H1 (cell line): Measurements from ENCODE around the gene C2CD3. TPM values are rescaled to one million over a fixed set of nuclear protein-coding genes. Genes with fewer than 3 reads are reported as not detected.

ENCODE experiments used
- CTCF ChIA-PET: fragments of 300-600 bp; sonication (Branson Sonifier 250); formaldehyde crosslinking; loops from one replicate; lab custom pipeline; 2021; ENCODE audit not compliant: partially characterized antibody; lab: Charles Lee
- POLR2A ChIA-PET: fragments of 300-600 bp; sonication (Branson Sonifier 250); formaldehyde crosslinking; loops from one replicate; lab custom pipeline; 2021; ENCODE audit warnings: inconsistent platforms; ENCODE audit not compliant: partially characterized antibody; lab: Charles Lee
- DNase-seq, 2 experiments: peaks; one replicate each; pipeline versions ENCODE4 v3.0.0 to v3.0.0-alpha.2; 2010 to 2022; ENCODE audit warnings: low spot score in 2 of 2, low read depth in 1 of 2, mixed read lengths in 1 of 2
- FAIRE-seq: peaks from 2 replicates; lab custom pipeline; 2011; peaks lifted over from hg19 to GRCh38; lab: Jason Lieb, UNC
- H2AFZ ChIP-seq: 2 replicates; pipeline ENCODE4 v1.8.1; 2012; ENCODE audit warnings: low read length, inconsistent platforms
- H2AK5ac ChIP-seq: 2 replicates; pipeline ENCODE4 v1.6.1; 2013; ENCODE audit warnings: low read depth, low read length
- H2BK120ac ChIP-seq: replicated peaks from 2 replicates; pipeline ENCODE3; 2013; ENCODE audit warnings: low read depth, low read length, inconsistent platforms
- H2BK12ac ChIP-seq: 2 replicates; pipeline ENCODE4 v1.6.1; 2013; ENCODE audit warnings: low read depth, low read length
- H2BK15ac ChIP-seq: 2 replicates; pipeline ENCODE4 v1.6.1; 2013; ENCODE audit warnings: low read length
- H2BK20ac ChIP-seq: 2 replicates; pipeline ENCODE4 v1.6.1; 2013; ENCODE audit warnings: low read length
- H2BK5ac ChIP-seq: 2 replicates; pipeline ENCODE4 v1.6.1; 2013; ENCODE audit warnings: low read depth, low read length
- H3K14ac ChIP-seq: 2 replicates; pipeline ENCODE4 v1.6.1; 2013; ENCODE audit warnings: inconsistent platforms; ENCODE audit not compliant: insufficient read length
- H3K18ac ChIP-seq: 2 replicates; pipeline ENCODE4 v1.6.1; 2013; ENCODE audit warnings: low read length; ENCODE audit errors: extremely low read depth
- H3K23ac ChIP-seq: 2 replicates; pipeline ENCODE4 v1.6.1; 2013; ENCODE audit warnings: inconsistent platforms; ENCODE audit not compliant: insufficient read length
- H3K23me2 ChIP-seq: 2 replicates; pipeline ENCODE4 v1.6.1; 2013; ENCODE audit warnings: low read depth, low read length
- H3K27ac ChIP-seq: 2 replicates; pipeline ENCODE4 v1.6.1; 2011; ENCODE audit warnings: low read depth, low read length, inconsistent platforms
- H3K27me3 ChIP-seq, 4 experiments: replicated peaks in 1 of 4; 1 replicate in 1 of 4; 2 replicates in 3 of 4; pipeline versions ENCODE4 v1.6.1 to v1.8.1; 2011 to 2013; ENCODE audit warnings: low read length in 3 of 4, mild to moderate bottlenecking in 3 of 4, inconsistent platforms in 2 of 4, mixed read lengths in 2 of 4, moderate library complexity in 1 of 4; ENCODE audit not compliant: control insufficient read depth in 3 of 4, insufficient read depth in 3 of 4; ENCODE audit errors: extremely low read depth in 1 of 4
- H3K36me3 ChIP-seq, 4 experiments: 2 replicates each; pipeline versions ENCODE4 v1.6.1 to v1.8.1; 2011 to 2013; ENCODE audit warnings: mild to moderate bottlenecking in 4 of 4, low read length in 3 of 4, moderate library complexity in 2 of 4, control low read depth in 1 of 4, inconsistent platforms in 1 of 4; ENCODE audit not compliant: insufficient read depth in 4 of 4, control insufficient read depth in 2 of 4
- H3K4ac ChIP-seq: replicated peaks from 2 replicates; pipeline ENCODE3; 2013; ENCODE audit warnings: low read length, low read depth, mixed read lengths, inconsistent platforms; ENCODE audit not compliant: insufficient read length
- H3K4me1 ChIP-seq, 4 experiments: replicated peaks in 1 of 4; 1 replicate in 1 of 4; 2 replicates in 3 of 4; pipeline versions ENCODE4 v1.6.1 to v1.8.1; 2011 to 2013; ENCODE audit warnings: low read length in 3 of 4, inconsistent platforms in 2 of 4, mixed read lengths in 1 of 4; ENCODE audit not compliant: insufficient read depth in 4 of 4, control insufficient read depth in 3 of 4
- H3K4me2 ChIP-seq, 2 experiments: 2 replicates each; pipeline versions ENCODE4 v1.6.1 to v1.8.1; 2011 to 2013; ENCODE audit warnings: low read depth in 2 of 2, low read length in 2 of 2, control low read depth in 1 of 2, inconsistent platforms in 1 of 2, mild to moderate bottlenecking in 1 of 2; ENCODE audit not compliant: insufficient read depth in 1 of 2
- H3K4me3 ChIP-seq, 4 experiments: fragments of 200-600, 300-600 bp in 1 of 4; sonication (generic), shearing (Covaris generic), sonication (Bioruptor Twin) in 1 of 4; 2 replicates each; pipeline versions ENCODE4 v1.5.1 to v1.8.1; 2011 to 2016; ENCODE audit warnings: low read length in 4 of 4, low read depth in 3 of 4, control low read depth in 2 of 4, inconsistent platforms in 2 of 4, mild to moderate bottlenecking in 2 of 4, mixed read lengths in 1 of 4, moderate library complexity in 1 of 4; ENCODE audit not compliant: insufficient read depth in 2 of 4; ENCODE audit errors: extremely low read depth in 1 of 4
- H3K56ac ChIP-seq: replicated peaks from 2 replicates; pipeline ENCODE3; 2013; ENCODE audit warnings: low read depth, mild to moderate bottlenecking, mixed read lengths, low read length, inconsistent platforms; ENCODE audit not compliant: insufficient read length
- H3K79me1 ChIP-seq: 2 replicates; pipeline ENCODE4 v1.6.1; 2013; ENCODE audit warnings: low read depth, low read length, control low read depth
- H3K79me2 ChIP-seq, 2 experiments: 2 replicates each; pipeline versions ENCODE4 v1.6.1 to v1.8.1; 2012 to 2013; ENCODE audit warnings: low read length in 2 of 2, mild to moderate bottlenecking in 2 of 2, inconsistent platforms in 1 of 2; ENCODE audit not compliant: insufficient read depth in 2 of 2, control insufficient read depth in 1 of 2
- H3K9ac ChIP-seq, 4 experiments: replicated peaks in 1 of 4; 1 replicate in 1 of 4; 2 replicates in 3 of 4; pipeline versions ENCODE4 v1.6.1 to v1.8.1; 2011 to 2013; ENCODE audit warnings: low read depth in 3 of 4, low read length in 3 of 4, control low read depth in 2 of 4, mild to moderate bottlenecking in 2 of 4, moderate library complexity in 2 of 4, inconsistent platforms in 1 of 4; ENCODE audit errors: extremely low read depth in 1 of 4
- H3K9me3 ChIP-seq, 2 experiments: 2 replicates each; pipeline versions ENCODE4 v1.6.1 to v1.8.1; 2012 to 2013; ENCODE audit warnings: mild to moderate bottlenecking in 2 of 2, moderate library complexity in 2 of 2, control low read depth in 1 of 2, inconsistent platforms in 1 of 2, low read depth in 1 of 2, low read length in 1 of 2, mixed read lengths in 1 of 2; ENCODE audit not compliant: insufficient read depth in 2 of 2
- H4K20me1 ChIP-seq, 2 experiments: replicated peaks in 1 of 2; 2 replicates each; pipeline versions ENCODE3 to v1.8.1; 2011 to 2013; ENCODE audit warnings: inconsistent platforms in 2 of 2, low read length in 2 of 2, mild to moderate bottlenecking in 1 of 2; ENCODE audit not compliant: insufficient read depth in 2 of 2, control insufficient read depth in 1 of 2
- H4K5ac ChIP-seq: 2 replicates; pipeline ENCODE4 v1.6.1; 2013; ENCODE audit warnings: low read length, low read depth, mixed read lengths, inconsistent platforms; ENCODE audit not compliant: insufficient read length
- H4K8ac ChIP-seq: 2 replicates; pipeline ENCODE4 v1.8.0; 2013; ENCODE audit warnings: mild to moderate bottlenecking, moderate library complexity, low read length, inconsistent platforms; ENCODE audit not compliant: insufficient read depth; ENCODE audit errors: extremely low read depth
- H4K91ac ChIP-seq: replicated peaks from 2 replicates; pipeline ENCODE3; 2013; ENCODE audit warnings: low read length, mixed read lengths, inconsistent platforms; ENCODE audit not compliant: insufficient read length
- CHD2 ChIP-seq: IDR thresholded peaks from 2 replicates; pipeline ENCODE4 v1.6.1; 2012; ENCODE audit warnings: low read length, improper control_type of control experiment
- CREB1 ChIP-seq: IDR thresholded peaks from 2 replicates; pipeline ENCODE4 v1.6.1; 2012; ENCODE audit warnings: inconsistent platforms
- GABPA ChIP-seq: IDR thresholded peaks from 2 replicates; pipeline ENCODE4 v1.6.1; 2011; ENCODE audit warnings: mild to moderate bottlenecking, low read length, moderate library complexity, borderline replicate concordance; ENCODE audit not compliant: insufficient read depth
- RFX5 ChIP-seq: IDR thresholded peaks from 2 replicates; pipeline ENCODE4 v1.6.1; 2011; ENCODE audit warnings: low read depth, low read length, improper control_type of control experiment, borderline replicate concordance
- SIX5 ChIP-seq: IDR thresholded peaks from 2 replicates; pipeline ENCODE4 v1.6.1; 2011; ENCODE audit warnings: mild to moderate bottlenecking, low read depth, low read length
- WGBS, 2 experiments: shearing (Covaris generic) in 1 of 2; methylation state at CpG; one replicate each; pipeline versions ENCODE4 v1.1.6 to v1.1.7; 2013 to 2015; ENCODE audit warnings: low lambda C conversion rate in 2 of 2, mixed read lengths in 2 of 2, inconsistent platforms in 1 of 2, low coverage in 1 of 2, missing lambda C conversion rate in 1 of 2; ENCODE audit not compliant: insufficient replicate concordance in 2 of 2, insufficient coverage in 1 of 2, insufficient read length in 1 of 2; ENCODE audit errors: extremely low coverage in 1 of 2, missing lambda C conversion rate in 1 of 2; 5-methylcytosine and 5-hydroxymethylcytosine counted together
- polyA plus RNA-seq, 7 experiments: library from polyadenylated mRNA; depleted of rRNA in 3 of 7; stranded (reverse) in 5 of 7; unstranded in 2 of 7; fragments of >200 nt in 5 of 7; fragments of 200-250 nt in 2 of 7; gene quantifications; 1 replicate in 5 of 7; 2 replicates in 1 of 7; 4 replicates in 1 of 7; pipeline versions ENCODE4 v1.2.1 to v1.2.3, GENCODE V29; 2011 to 2013; ENCODE audit warnings: missing spikeins in 2 of 7, mixed read lengths in 2 of 7
- total RNA-seq: library from RNA; stranded (reverse); fragmentation: NEBNext Ultra II Directional; extraction: Animal tissue kit (Norgen Biotek cat#: 25700); gene quantifications from 2 replicates; pipeline ENCODE4 v1.2.1, GENCODE V29; 2021

The C2CD3 gene
- total and polyA plus RNA-seq, 2 of the 8 experiments (the other 6 are each of a cell fraction or from before 2014, with no cell fraction given), result 11.0 to 29.1 TPM

GRCh38 chr11:74086242-74086884, 84.4 kb downstream of the C2CD3 start:
- peaks cover 2 to 22% (median 14%) of the 10 kb centered on the region in 4 experiments; a peak in 6 of 8 replicates for H3K36me3 ChIP-seq
- H3K79me2 ChIP-seq, result no peaks in the 10 kb centered on the region
- H4K20me1 ChIP-seq, result no peaks in the 10 kb centered on the region
- no peaks in the 10 kb centered on the region for H3K4me1 ChIP-seq
- POLR2A ChIA-PET, result no interaction called here
- no peak overlapping the region for H3K18ac ChIP-seq
- no peak overlapping the region for H2BK20ac ChIP-seq
- H4K5ac ChIP-seq, result no peak overlapping the region
- 88% methylated on average over 5 of the region's 5 CpGs; no CpG with 5 or more reads in 1 of the 2 experiments for WGBS, 2 experiments
- H4K91ac ChIP-seq, result no peak overlapping the region
- no peak overlapping the region for H3K9ac ChIP-seq
- H3K27me3 ChIP-seq, result peaks cover 0 to 1% (median 0%) of the 10 kb centered on the region in 4 experiments; a peak in 1 of 7 replicates
- H3K79me1 ChIP-seq, result no peaks in the 10 kb centered on the region
- H3K27ac ChIP-seq, result no peak overlapping the region
- H3K4me3 ChIP-seq, result no peak overlapping the region
- no peak overlapping the region for H3K56ac ChIP-seq
- H4K8ac ChIP-seq, result no peak overlapping the region
- no peak overlapping the region for H3K4me2 ChIP-seq
- H2BK12ac ChIP-seq, result no peak overlapping the region
- CTCF ChIA-PET, result interaction anchor here (0.6 kb wide), 1 partner anchor 640 kb away, joined by 3 read pairs; no protein-coding TSS in a partner anchor
- no peak overlapping the region for H2AK5ac ChIP-seq
- no peaks in the 10 kb centered on the region for H3K9me3 ChIP-seq
- no peaks in the 10 kb centered on the region for H3K23me2 ChIP-seq
- FAIRE-seq, result no peak
- no peak overlapping the region for H2BK5ac ChIP-seq
- no peak overlapping the region for H3K4ac ChIP-seq
- DNase-seq, result no peak
- H3K14ac ChIP-seq, result no peak overlapping the region
- no peak overlapping the region for H2AFZ ChIP-seq
- no peak overlapping the region for H2BK120ac ChIP-seq
- no peak overlapping the region for H3K23ac ChIP-seq
- no peak overlapping the region for H2BK15ac ChIP-seq
- no peak for TF ChIP-seq CREB1
- no peak for TF ChIP-seq GABPA
- no peak for TF ChIP-seq RFX5
- no peak for TF ChIP-seq CHD2
- no peak for TF ChIP-seq SIX5
